Astrocyte (in vitro differentiated cells and primary cell): ENCODE data around the gene ZMIZ1. TPM values are rescaled to one million over a fixed set of nuclear protein-coding genes. Genes with fewer than 3 reads are reported as not detected.
A peak's percentile ranks its signal among the peaks of the same experiment; 100 is the strongest.

Experiments used
- DNase-seq: peaks from one replicate; pipeline ENCODE4 v3.0.0-alpha.2; 2010; ENCODE audit warnings: low read depth
- FAIRE-seq: peaks from 2 replicates; lab custom pipeline; 2011; peaks lifted over from hg19 to GRCh38; lab: Jason Lieb, UNC
- H2AFZ ChIP-seq: 2 replicates; pipeline ENCODE4 v1.6.0; 2012; ENCODE audit warnings: low read depth, low read length, inconsistent platforms
- H3K27ac ChIP-seq: 2 replicates; pipeline ENCODE4 v1.5.1; 2011; ENCODE audit warnings: low read depth, low read length, inconsistent platforms
- H3K27me3 ChIP-seq: 2 replicates; pipeline ENCODE4 v1.6.0; 2011; ENCODE audit warnings: low read length, inconsistent platforms; ENCODE audit not compliant: insufficient read depth
- H3K36me3 ChIP-seq: 2 replicates; pipeline ENCODE4 v1.5.1; 2011; ENCODE audit warnings: low read length, inconsistent platforms; ENCODE audit not compliant: insufficient read depth
- H3K4me1 ChIP-seq: 2 replicates; pipeline ENCODE4 v1.5.1; 2011; ENCODE audit warnings: low read length, inconsistent platforms; ENCODE audit not compliant: insufficient read depth
- H3K4me2 ChIP-seq: 2 replicates; pipeline ENCODE4 v1.6.0; 2012; ENCODE audit warnings: low read length, inconsistent platforms
- H3K4me3 ChIP-seq: 2 replicates; pipeline ENCODE4 v1.5.1; 2011; ENCODE audit warnings: low read depth, mild to moderate bottlenecking, low read length, inconsistent platforms; ENCODE audit not compliant: insufficient read depth
- H3K79me2 ChIP-seq: 2 replicates; pipeline ENCODE4 v1.6.0; 2012; ENCODE audit warnings: mild to moderate bottlenecking, low read length, inconsistent platforms; ENCODE audit not compliant: insufficient read depth
- H3K9ac ChIP-seq: 2 replicates; pipeline ENCODE4 v1.6.0; 2012; ENCODE audit warnings: mild to moderate bottlenecking, low read length, inconsistent platforms
- H3K9me3 ChIP-seq: 2 replicates; pipeline ENCODE4 v1.5.1; 2012; ENCODE audit warnings: low read depth, mild to moderate bottlenecking, low read length, inconsistent platforms; ENCODE audit not compliant: insufficient read depth
- H4K20me1 ChIP-seq: 2 replicates; pipeline ENCODE4 v1.6.0; 2012; ENCODE audit warnings: low read length, inconsistent platforms; ENCODE audit not compliant: insufficient read depth
- H3K27ac Mint-ChIP-seq: one replicate; pipeline ENCODE4 v1.8.0; 2021; ENCODE audit warnings: mild to moderate bottlenecking, mixed read lengths; ENCODE audit not compliant: unreplicated experiment
- H3K27me3 Mint-ChIP-seq: one replicate; pipeline ENCODE4 v1.8.0; 2021; ENCODE audit warnings: low read depth, mixed read lengths; ENCODE audit not compliant: unreplicated experiment
- H3K36me3 Mint-ChIP-seq: one replicate; pipeline ENCODE4 v1.8.0; 2021; ENCODE audit warnings: low read depth, mixed read lengths; ENCODE audit not compliant: unreplicated experiment
- H3K4me1 Mint-ChIP-seq: one replicate; pipeline ENCODE4 v1.8.0; 2021; ENCODE audit warnings: low read depth, mixed read lengths; ENCODE audit not compliant: unreplicated experiment
- H3K4me3 Mint-ChIP-seq: one replicate; pipeline ENCODE4 v1.8.0; 2021; ENCODE audit warnings: mild to moderate bottlenecking, moderate library complexity, mixed read lengths; ENCODE audit not compliant: unreplicated experiment
- H3K9me3 Mint-ChIP-seq: one replicate; pipeline ENCODE4 v1.8.0; 2021; ENCODE audit warnings: mild to moderate bottlenecking, mixed read lengths; ENCODE audit not compliant: unreplicated experiment
- EZH2 ChIP-seq: IDR thresholded peaks from 2 replicates; pipeline ENCODE4 v1.6.1; 2012; ENCODE audit warnings: mild to moderate bottlenecking, low read length, inconsistent platforms; ENCODE audit not compliant: insufficient read depth
- total RNA-seq: library from RNA; stranded (reverse); gene quantifications from 2 replicates; pipeline ENCODE4 v1.2.1, GENCODE V29; 2021
- TF ChIP-seq, protein P1 (sequence below): IDR thresholded peaks from 2 replicates; pipeline ENCODE4 v1.5.1; 2011; ENCODE audit warnings: low read depth, mild to moderate bottlenecking, inconsistent platforms, low read length, moderate library complexity; ENCODE audit not compliant: insufficient read depth

ZMIZ1 gene
- total RNA-seq, 1 donor from 2014 or later: 45.5 TPM

DNA sequence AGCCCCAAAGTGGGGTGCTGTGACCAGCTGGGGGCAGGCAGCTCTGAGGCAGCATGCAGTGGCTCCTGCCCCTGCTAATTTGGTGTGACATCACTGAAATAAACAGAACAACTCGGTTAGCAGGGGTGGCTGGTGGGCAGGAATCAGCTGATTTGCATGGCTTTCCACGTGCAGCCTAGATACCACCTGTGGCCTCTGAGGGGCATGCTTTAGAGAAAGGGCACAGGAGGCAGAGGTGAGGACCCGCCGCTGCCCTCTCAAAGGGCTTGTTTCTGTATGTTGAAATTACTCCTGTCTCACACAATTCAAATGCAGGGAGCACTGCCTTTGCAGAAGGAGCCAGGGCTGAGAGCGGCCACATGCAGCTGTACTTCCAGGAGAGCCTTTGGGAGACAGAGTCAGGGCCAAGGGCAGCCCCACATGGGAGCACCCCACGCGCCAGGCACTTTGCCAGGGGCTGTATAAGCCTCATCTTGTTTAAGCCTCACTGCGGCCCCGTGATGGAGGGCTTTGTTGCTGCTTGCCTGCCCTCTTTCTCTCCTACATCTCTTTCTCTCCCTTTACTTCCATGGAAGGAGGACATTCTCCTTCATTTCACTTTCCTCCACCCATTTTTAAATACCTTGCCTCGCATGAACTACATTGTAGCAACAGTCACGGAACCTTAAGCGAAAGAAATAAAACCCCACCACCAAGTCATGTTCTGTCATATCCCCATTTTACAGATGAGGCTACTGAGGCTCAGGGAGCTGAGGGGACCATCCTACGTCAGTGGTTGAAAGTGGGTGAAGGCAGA, 137.7 kb downstream of the ZMIZ1 start:
- H3K9ac ChIP-seq: no peak overlapping the region
- H3K4me1 ChIP-seq: peaks cover 3% of the 10 kb centered on the region
- no peak for DNase-seq
- H3K27ac ChIP-seq: no peak overlapping the region
- no peak overlapping the region for H3K4me3 ChIP-seq
- Mint-ChIP-seq H3K27ac (peak overlapping the region; percentile 18), H3K4me3 (no peak overlapping the region), H3K4me1 (peaks cover 11% of the 10 kb centered on the region), H3K27me3 (no peaks in the 10 kb centered on the region), H3K36me3 (peaks cover 28% of the 10 kb centered on the region), H3K9me3 (no peaks in the 10 kb centered on the region)
- no peak overlapping the region for H2AFZ ChIP-seq
- FAIRE-seq: no peak
- H3K79me2 ChIP-seq: peaks cover 35% of the 10 kb centered on the region
- H3K36me3 ChIP-seq: peaks cover 27% of the 10 kb centered on the region
- H3K27me3 ChIP-seq: no peaks in the 10 kb centered on the region
- no peak overlapping the region for H3K4me2 ChIP-seq
- peaks cover 95% of the 10 kb centered on the region for H4K20me1 ChIP-seq
- H3K9me3 ChIP-seq: no peaks in the 10 kb centered on the region
- TF ChIP-seq, protein P1, sequence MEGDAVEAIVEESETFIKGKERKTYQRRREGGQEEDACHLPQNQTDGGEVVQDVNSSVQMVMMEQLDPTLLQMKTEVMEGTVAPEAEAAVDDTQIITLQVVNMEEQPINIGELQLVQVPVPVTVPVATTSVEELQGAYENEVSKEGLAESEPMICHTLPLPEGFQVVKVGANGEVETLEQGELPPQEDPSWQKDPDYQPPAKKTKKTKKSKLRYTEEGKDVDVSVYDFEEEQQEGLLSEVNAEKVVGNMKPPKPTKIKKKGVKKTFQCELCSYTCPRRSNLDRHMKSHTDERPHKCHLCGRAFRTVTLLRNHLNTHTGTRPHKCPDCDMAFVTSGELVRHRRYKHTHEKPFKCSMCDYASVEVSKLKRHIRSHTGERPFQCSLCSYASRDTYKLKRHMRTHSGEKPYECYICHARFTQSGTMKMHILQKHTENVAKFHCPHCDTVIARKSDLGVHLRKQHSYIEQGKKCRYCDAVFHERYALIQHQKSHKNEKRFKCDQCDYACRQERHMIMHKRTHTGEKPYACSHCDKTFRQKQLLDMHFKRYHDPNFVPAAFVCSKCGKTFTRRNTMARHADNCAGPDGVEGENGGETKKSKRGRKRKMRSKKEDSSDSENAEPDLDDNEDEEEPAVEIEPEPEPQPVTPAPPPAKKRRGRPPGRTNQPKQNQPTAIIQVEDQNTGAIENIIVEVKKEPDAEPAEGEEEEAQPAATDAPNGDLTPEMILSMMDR: no peak
- TF ChIP-seq EZH2: no peak

DNA sequence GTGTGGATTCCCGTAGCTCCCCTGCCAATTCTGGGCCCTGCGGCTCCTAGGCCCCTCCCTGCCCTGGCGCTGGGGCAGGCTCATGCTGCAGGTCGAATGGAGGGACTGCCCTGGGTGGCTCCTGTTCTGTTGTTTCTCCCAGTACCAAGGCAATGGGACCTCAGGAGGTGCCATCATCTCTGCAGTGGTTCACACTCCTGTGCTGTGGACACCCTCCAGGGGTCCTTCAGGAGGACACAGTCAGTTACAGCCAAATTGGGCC, 138.3 kb downstream of the ZMIZ1 start:
- TF ChIP-seq EZH2: no peak
- TF ChIP-seq, protein P1: no peak
- no peaks in the 10 kb centered on the region for H3K27me3 ChIP-seq
- peaks cover 28% of the 10 kb centered on the region for H3K36me3 ChIP-seq
- no peak overlapping the region for H3K9ac ChIP-seq
- peaks cover 91% of the 10 kb centered on the region for H4K20me1 ChIP-seq
- H3K27me3 Mint-ChIP-seq: no peaks in the 10 kb centered on the region
- DNase-seq (no peak), FAIRE-seq (no peak)
- no peaks in the 10 kb centered on the region for H3K9me3 Mint-ChIP-seq
- H3K4me1 Mint-ChIP-seq: peaks cover 11% of the 10 kb centered on the region
- H3K36me3 Mint-ChIP-seq: peaks cover 28% of the 10 kb centered on the region
- no peak overlapping the region for H3K4me3 ChIP-seq
- peaks cover 3% of the 10 kb centered on the region for H3K4me1 ChIP-seq
- H3K4me2 ChIP-seq: no peak overlapping the region
- no peaks in the 10 kb centered on the region for H3K9me3 ChIP-seq
- H2AFZ ChIP-seq: no peak overlapping the region
- H3K27ac Mint-ChIP-seq: no peak overlapping the region
- no peak overlapping the region for H3K27ac ChIP-seq
- peaks cover 35% of the 10 kb centered on the region for H3K79me2 ChIP-seq
- H3K4me3 Mint-ChIP-seq: no peak overlapping the region

DNA sequence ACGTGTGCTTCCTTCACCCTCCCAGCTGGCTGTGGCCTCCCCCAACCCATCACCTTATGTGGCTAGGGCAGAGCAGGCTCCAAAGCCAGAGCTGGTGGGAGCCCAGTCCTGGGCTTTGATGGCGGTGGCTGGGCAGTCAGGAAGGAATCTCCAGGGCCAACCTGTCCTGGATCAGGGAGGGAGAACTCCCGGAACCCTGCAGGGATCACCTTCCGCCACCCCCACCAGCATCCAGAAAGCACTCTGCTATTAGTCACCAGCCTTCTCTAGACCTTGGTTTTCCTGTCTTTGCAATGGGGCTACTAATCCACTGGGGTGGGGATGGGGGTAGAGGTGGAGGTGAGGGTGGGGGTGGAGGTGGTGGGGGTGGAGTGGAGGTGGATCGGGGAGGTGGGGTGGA, 139.0 kb downstream of the ZMIZ1 start:
- no peak for TF ChIP-seq EZH2
- TF ChIP-seq, protein P1: no peak
- peaks cover 26% of the 10 kb centered on the region for H3K36me3 ChIP-seq
- Mint-ChIP-seq H3K27ac (no peak overlapping the region), H3K4me3 (no peak overlapping the region), H3K36me3 (peaks cover 28% of the 10 kb centered on the region), H3K9me3 (no peaks in the 10 kb centered on the region), H3K4me1 (peaks cover 9% of the 10 kb centered on the region), H3K27me3 (no peaks in the 10 kb centered on the region)
- no peak overlapping the region for H2AFZ ChIP-seq
- H3K4me3 ChIP-seq: no peak overlapping the region
- no peaks in the 10 kb centered on the region for H3K27me3 ChIP-seq
- H4K20me1 ChIP-seq: peaks cover 91% of the 10 kb centered on the region
- no peak overlapping the region for H3K4me2 ChIP-seq
- FAIRE-seq (no peak), DNase-seq (no peak)
- H3K27ac ChIP-seq: no peak overlapping the region
- H3K9ac ChIP-seq: no peak overlapping the region
- peaks cover 31% of the 10 kb centered on the region for H3K79me2 ChIP-seq
- H3K4me1 ChIP-seq: peaks cover 3% of the 10 kb centered on the region
- no peaks in the 10 kb centered on the region for H3K9me3 ChIP-seq
